ENCODE measurements around the gene ADGRB3. TPM values are rescaled to one million over a fixed set of nuclear protein-coding genes. Genes with fewer than 3 reads are reported as not detected.

ADGRB3 gene
- total and polyA plus RNA-seq, 10 of the 15 experiments (the other 5 are each of a cell fraction or from before 2014, with no cell fraction given), result 0.03 to 0.06 TPM; not detected in 8

DNA sequence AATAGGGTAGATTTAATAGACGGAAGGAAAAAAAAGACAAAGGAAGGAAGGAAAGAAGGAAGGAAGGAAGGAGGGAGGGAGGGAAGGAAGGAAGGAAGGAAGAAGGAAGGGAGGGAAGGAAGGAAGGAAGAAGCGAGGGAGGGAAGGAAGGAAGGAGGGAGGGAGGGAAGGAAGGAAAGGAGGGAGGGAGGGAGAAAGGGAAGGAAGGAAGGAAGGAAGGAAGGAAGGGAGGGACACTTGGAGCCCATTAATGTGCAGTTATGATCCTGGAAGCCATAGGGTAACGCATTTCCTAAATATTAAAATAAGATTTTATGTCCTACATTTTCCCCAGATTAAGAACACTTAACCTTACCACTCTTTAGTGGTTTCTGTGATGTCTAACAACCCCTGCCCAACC, 465.7 kb downstream of the ADGRB3 start:
- POLR2A ChIA-PET, result no interaction called here
- WGBS (ENCODE audit: insufficient coverage, insufficient replicate concordance, low lambda C conversion rate, missing lambda C conversion rate), result 80% methylated on average over 1 of the region's 3 CpGs
- ATAC-seq (no peak), FAIRE-seq (no peak), DNase-seq (ENCODE audit: low read depth, low spot score) (no peak)
- in situ Hi-C loops (cut with MboI), result no loop called here
- no peaks in the 10 kb centered on the region for H3K36me3 ChIP-seq (ENCODE audit: control insufficient read depth in 2 of 2, insufficient read depth in 2 of 2, low read length in 1 of 2)
- H3K9me3 ChIP-seq (replicated peaks; ENCODE audit: control insufficient read depth, insufficient read depth, low read length), result no peaks in the 10 kb centered on the region
- SMC1A ChIA-PET (ENCODE audit: uncharacterized antibody, unreplicated experiment), result no interaction called here
- no peak overlapping the region for H3K4me2 ChIP-seq (ENCODE audit: control insufficient read depth, insufficient read depth)
- TF ChIP-seq, protein P1, sequence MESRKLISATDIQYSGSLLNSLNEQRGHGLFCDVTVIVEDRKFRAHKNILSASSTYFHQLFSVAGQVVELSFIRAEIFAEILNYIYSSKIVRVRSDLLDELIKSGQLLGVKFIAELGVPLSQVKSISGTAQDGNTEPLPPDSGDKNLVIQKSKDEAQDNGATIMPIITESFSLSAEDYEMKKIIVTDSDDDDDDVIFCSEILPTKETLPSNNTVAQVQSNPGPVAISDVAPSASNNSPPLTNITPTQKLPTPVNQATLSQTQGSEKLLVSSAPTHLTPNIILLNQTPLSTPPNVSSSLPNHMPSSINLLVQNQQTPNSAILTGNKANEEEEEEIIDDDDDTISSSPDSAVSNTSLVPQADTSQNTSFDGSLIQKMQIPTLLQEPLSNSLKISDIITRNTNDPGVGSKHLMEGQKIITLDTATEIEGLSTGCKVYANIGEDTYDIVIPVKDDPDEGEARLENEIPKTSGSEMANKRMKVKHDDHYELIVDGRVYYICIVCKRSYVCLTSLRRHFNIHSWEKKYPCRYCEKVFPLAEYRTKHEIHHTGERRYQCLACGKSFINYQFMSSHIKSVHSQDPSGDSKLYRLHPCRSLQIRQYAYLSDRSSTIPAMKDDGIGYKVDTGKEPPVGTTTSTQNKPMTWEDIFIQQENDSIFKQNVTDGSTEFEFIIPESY (IDR thresholded peaks at IDR 0.05), result no peak
- intact Hi-C loops (cut with micrococcal nuclease; ENCODE audit: unreplicated experiment), result no loop called here
- H3K4me3 ChIP-seq, result no peak overlapping the region
- H3K9ac ChIP-seq (ENCODE audit: control insufficient read depth, insufficient read depth, low read length), result no peak overlapping the region
- RAD21 ChIA-PET (ENCODE audit: unreplicated experiment), result no interaction called here
- H3K27ac ChIP-seq (ENCODE audit: control insufficient read depth, insufficient read depth), result no peak overlapping the region
- H2AFZ ChIP-seq (ENCODE audit: control insufficient read depth, low read depth, low read length), result no peak overlapping the region
- no TSS peak for BruUV-seq (replicated peaks)
- H3K4me1 ChIP-seq (ENCODE audit: control insufficient read depth, insufficient read depth, low read length), result no peaks in the 10 kb centered on the region
- no peaks in the 10 kb centered on the region for H4K20me1 ChIP-seq (ENCODE audit: control insufficient read depth, insufficient read depth)
- no peaks in the 10 kb centered on the region for H3K79me2 ChIP-seq (ENCODE audit: control insufficient read depth, insufficient read depth, low read length)
- H3K27me3 ChIP-seq (replicated peaks in 1 of 2; ENCODE audit: control insufficient read depth in 2 of 2, insufficient read depth in 2 of 2, low read length in 1 of 2), result no peaks in the 10 kb centered on the region
- CTCF ChIA-PET, result no interaction called here

DNA sequence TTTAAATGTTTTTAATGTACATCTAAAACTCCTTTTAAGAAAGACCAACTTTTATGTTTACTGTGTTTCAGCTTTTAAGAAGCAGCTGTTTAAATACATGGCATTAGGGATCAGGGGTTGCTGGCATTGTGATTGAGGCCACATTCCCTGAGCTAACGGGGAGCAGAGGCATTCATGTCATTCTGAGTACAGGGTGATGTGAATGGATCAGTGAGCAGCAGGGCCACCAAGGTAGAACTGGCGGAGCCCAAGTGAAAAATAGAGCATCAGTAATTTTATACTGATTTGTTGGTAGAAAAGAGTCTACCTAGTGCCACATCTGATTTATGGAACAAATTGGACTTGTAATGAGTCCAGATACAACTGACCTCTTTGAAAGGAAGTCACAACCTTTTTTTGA, 467.3 kb downstream of the ADGRB3 start:
- no peaks in the 10 kb centered on the region for H3K4me1 ChIP-seq (ENCODE audit: control insufficient read depth, insufficient read depth, low read length)
- no peak overlapping the region for H3K27ac ChIP-seq (ENCODE audit: control insufficient read depth, insufficient read depth)
- no TSS peak for BruUV-seq (replicated peaks)
- in situ Hi-C loops (cut with MboI), result no loop called here
- no peak overlapping the region for H3K4me3 ChIP-seq
- FAIRE-seq, result no peak
- H3K9me3 ChIP-seq (replicated peaks; ENCODE audit: control insufficient read depth, insufficient read depth, low read length), result no peaks in the 10 kb centered on the region
- RAD21 ChIA-PET (ENCODE audit: unreplicated experiment), result no interaction called here
- CTCF ChIA-PET, result interaction anchor here (0.5 kb wide), 1 partner anchor 84 kb away, joined by 4 read pairs; no protein-coding TSS in a partner anchor
- no peaks in the 10 kb centered on the region for H3K79me2 ChIP-seq (ENCODE audit: control insufficient read depth, insufficient read depth, low read length)
- POLR2A ChIA-PET, result no interaction called here
- H3K27me3 ChIP-seq (replicated peaks in 1 of 2; ENCODE audit: control insufficient read depth in 2 of 2, insufficient read depth in 2 of 2, low read length in 1 of 2), result no peaks in the 10 kb centered on the region
- H3K9ac ChIP-seq (ENCODE audit: control insufficient read depth, insufficient read depth, low read length), result no peak overlapping the region
- H2AFZ ChIP-seq (ENCODE audit: control insufficient read depth, low read depth, low read length), result no peak overlapping the region
- SMC1A ChIA-PET (ENCODE audit: uncharacterized antibody, unreplicated experiment), result interaction anchor here (0.6 kb wide), 1 partner anchor 563 kb away, joined by 3 read pairs; no protein-coding TSS in a partner anchor
- H3K4me2 ChIP-seq (ENCODE audit: control insufficient read depth, insufficient read depth), result no peak overlapping the region
- DNase-seq (ENCODE audit: low read depth, low spot score), result no peak
- ATAC-seq, result no peak
- intact Hi-C loops (cut with micrococcal nuclease; ENCODE audit: unreplicated experiment), result no loop called here
- no peaks in the 10 kb centered on the region for H3K36me3 ChIP-seq (ENCODE audit: control insufficient read depth in 2 of 2, insufficient read depth in 2 of 2, low read length in 1 of 2)
- H4K20me1 ChIP-seq (ENCODE audit: control insufficient read depth, insufficient read depth), result no peaks in the 10 kb centered on the region
- 0% methylated on average over 2 of the region's 2 CpGs for WGBS (ENCODE audit: insufficient coverage, insufficient replicate concordance, low lambda C conversion rate, missing lambda C conversion rate)
- no peak for TF ChIP-seq KAT2A (conservative IDR thresholded peaks at IDR 0.05; ENCODE audit: control insufficient read depth, low read depth, low read length)
- TF ChIP-seq YBX1 (IDR thresholded peaks at IDR 0.05), result no peak
- TF ChIP-seq, protein P2, sequence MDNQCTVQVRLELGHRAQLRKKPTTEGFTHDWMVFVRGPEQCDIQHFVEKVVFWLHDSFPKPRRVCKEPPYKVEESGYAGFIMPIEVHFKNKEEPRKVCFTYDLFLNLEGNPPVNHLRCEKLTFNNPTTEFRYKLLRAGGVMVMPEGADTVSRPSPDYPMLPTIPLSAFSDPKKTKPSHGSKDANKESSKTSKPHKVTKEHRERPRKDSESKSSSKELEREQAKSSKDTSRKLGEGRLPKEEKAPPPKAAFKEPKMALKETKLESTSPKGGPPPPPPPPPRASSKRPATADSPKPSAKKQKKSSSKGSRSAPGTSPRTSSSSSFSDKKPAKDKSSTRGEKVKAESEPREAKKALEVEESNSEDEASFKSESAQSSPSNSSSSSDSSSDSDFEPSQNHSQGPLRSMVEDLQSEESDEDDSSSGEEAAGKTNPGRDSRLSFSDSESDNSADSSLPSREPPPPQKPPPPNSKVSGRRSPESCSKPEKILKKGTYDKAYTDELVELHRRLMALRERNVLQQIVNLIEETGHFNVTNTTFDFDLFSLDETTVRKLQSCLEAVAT (IDR thresholded peaks at IDR 0.05), result no peak
- no peak for TF ChIP-seq CBFB (IDR thresholded peaks at IDR 0.05; ENCODE audit: low read depth)
- no peak for TF ChIP-seq SREBF2 (IDR thresholded peaks at IDR 0.05; ENCODE audit: low read length)
- TF ChIP-seq REST (IDR thresholded peaks at IDR 0.05; ENCODE audit: low read depth, low read length), result no peak
- TF ChIP-seq RB1 (IDR thresholded peaks at IDR 0.05; ENCODE audit: borderline replicate concordance), result no peak
